ENCODE data around the gene FBXO41.

Gene FBXO41

DNA sequence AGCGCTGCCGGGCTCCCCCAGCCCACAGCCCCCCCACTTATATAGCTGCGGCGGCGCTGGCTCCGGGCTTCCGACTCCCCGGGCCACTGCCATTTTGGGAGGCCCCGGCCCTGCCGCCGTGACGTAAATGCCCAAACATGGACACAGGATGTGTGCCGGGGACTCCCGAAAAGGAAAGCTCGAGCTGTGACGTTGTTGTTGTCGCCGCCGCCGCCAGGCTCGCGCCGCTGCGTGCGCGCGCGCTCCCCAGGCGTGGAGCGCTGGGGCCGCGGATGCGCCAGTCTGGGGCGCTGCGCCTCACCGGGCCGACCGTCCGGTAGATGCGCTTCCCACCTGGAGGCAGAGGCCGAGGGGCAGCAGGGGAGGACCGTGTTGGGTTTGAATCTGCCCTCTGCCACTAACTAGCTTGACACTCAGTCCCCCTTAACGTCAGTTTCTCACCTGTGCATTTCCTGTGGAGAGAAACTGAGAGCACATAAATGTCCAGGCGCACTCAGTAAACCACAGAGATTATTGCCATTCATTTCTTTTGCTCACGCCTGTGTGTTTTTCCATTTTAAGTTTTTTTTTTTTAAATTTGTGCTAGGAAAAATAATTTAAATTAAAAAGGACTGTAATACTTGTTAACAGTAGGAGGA lies 9.4 kb upstream of the FBXO41 start, which contains the start of gene EGR4:
Gene EGR4, minus strand, starts transcription at position 15 of the 638 bp plus-strand sequence. CDS start 231 bp downstream, outside the sequence.
- TF ChIP-seq, protein P1, sequence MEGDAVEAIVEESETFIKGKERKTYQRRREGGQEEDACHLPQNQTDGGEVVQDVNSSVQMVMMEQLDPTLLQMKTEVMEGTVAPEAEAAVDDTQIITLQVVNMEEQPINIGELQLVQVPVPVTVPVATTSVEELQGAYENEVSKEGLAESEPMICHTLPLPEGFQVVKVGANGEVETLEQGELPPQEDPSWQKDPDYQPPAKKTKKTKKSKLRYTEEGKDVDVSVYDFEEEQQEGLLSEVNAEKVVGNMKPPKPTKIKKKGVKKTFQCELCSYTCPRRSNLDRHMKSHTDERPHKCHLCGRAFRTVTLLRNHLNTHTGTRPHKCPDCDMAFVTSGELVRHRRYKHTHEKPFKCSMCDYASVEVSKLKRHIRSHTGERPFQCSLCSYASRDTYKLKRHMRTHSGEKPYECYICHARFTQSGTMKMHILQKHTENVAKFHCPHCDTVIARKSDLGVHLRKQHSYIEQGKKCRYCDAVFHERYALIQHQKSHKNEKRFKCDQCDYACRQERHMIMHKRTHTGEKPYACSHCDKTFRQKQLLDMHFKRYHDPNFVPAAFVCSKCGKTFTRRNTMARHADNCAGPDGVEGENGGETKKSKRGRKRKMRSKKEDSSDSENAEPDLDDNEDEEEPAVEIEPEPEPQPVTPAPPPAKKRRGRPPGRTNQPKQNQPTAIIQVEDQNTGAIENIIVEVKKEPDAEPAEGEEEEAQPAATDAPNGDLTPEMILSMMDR (IDR thresholded peaks at IDR 0.05; ENCODE audit: low read depth, low read length), result no peak
- no peak for DNase-seq (ENCODE audit: extremely low read depth, low read depth)

DNA sequence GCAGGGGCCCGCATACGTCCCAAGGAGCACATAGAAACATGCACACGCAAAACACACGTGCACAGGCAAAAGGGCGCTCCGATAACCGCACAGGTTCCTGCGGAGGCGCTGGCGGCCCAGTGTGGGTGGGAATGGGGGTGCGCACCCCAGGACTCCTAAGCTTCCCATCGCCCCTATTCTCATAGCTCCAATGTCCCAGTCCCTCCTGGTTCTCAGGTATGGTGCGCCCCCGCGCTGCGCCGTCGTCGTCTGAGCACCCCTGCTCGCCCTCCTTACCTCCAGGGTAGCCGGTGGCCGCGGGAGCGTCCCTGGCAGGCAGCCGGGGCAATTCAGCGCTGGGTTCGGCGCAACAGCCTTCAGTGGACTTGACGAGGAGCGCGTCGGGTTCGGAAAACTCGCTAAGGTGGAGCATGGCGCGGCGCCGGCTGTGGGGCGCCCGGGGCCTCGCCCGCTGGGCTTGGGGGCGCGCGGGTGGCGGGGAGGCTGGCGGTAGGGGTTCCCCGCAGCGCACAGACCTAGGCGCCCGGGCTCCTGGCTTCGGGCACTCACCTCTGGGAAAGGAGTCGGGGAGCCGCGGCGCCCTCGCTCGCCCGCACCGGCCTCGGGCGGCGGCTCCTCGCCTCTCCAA lies 8.7 kb upstream of the FBXO41 start:
- no peak for DNase-seq (ENCODE audit: extremely low read depth, low read depth)
- TF ChIP-seq, protein P1 (IDR thresholded peaks at IDR 0.05; ENCODE audit: low read depth, low read length), result no peak

DNA sequence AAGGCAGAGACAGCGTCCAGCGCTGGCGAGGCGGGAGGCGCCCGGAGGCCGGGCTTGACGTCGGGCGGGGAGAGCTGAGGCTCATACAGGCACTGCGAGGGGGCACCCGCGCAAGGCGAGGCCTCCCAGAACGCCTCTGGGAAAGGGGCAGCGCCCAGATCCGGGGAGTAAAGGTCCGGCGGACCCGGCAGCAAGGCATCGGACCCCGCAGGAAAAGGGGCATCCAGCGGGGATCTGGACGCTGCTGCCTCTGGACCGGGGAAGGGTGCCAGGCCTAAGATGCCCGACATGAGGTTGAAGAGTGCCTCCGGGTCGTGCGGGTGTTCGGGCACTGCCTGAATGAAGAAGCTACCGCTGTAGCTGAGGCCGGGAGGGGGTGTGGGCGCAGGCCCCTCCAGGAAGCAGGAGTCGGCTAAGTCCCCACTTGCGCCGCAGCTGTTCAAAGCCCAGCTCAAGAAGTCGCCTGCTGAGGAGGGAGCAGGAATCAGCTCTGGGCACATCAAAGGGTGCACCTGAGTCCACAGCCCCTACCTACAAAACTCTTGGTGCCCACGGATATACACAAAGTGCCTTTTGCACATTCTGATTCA lies 8.1 kb upstream of the FBXO41 start:
- no peak for DNase-seq (ENCODE audit: extremely low read depth, low read depth)
- TF ChIP-seq, protein P1 (IDR thresholded peaks at IDR 0.05; ENCODE audit: low read depth, low read length), result no peak

DNA sequence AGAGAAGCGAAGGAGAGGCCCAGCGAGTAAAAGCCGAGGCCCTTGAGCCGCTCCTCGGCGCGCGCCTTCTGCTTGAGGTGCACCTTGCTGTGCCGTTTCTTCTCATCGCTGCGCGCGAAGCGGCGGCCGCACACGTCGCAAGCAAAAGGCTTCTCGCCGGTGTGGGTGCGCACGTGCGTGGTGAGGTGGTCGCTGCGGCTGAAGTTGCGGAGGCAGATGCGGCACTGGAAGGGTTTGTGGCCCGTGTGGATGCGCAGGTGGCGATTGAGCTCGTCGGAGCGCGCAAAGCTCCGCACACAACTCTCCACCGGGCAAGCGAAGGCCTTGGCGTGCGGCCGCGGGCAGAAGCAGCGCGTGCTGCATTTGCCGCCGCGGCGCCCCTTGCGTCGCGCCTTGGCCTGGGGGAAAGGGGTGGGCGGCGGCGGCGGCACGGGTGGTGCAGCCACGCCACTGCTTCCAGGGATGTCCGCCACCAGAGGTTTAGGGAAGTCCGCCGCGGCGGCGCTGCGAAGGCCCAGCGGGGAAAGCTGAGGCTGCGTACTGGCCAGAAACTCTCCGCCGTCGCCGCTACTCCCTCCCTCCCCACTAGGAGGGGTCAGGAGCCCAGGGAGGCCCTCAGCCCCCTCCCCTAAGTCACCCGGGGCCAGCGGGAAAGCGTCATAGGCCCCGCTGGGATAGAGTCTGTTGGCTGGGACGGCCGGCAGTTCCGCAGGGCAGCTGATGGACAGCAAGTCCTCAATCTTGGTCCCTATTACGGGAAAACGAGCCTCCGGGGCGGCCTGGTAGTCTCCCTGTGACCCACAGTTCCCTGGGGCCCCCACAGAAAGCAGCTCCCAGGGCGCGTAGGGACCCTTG lies 7.4 kb upstream of the FBXO41 start:
- TF ChIP-seq, protein P1 (IDR thresholded peaks at IDR 0.05; ENCODE audit: low read depth, low read length), result no peak
- no peak for DNase-seq (ENCODE audit: extremely low read depth, low read depth)

DNA sequence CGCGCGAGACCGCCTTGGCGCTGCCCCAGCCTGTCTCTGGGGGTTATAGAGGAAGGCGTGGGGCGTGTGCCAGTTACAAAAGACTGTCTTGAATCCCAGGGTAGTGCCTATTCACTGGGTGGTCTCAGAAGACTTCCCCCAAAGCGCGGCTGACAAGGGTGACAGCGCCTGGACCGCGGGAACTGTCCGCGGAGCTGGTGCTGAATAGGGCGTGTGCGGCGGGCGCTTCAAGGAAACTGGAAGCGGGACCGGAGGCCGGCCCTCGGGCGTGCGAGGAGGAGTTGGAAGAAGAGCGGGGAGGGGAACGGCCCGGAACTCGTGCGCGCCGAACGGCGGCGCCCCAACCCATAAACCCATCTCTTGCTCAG lies 6.8 kb upstream of the FBXO41 start:
- TF ChIP-seq, protein P1 (IDR thresholded peaks at IDR 0.05; ENCODE audit: low read depth, low read length), result no peak
- no peak for DNase-seq (ENCODE audit: extremely low read depth, low read depth)

DNA sequence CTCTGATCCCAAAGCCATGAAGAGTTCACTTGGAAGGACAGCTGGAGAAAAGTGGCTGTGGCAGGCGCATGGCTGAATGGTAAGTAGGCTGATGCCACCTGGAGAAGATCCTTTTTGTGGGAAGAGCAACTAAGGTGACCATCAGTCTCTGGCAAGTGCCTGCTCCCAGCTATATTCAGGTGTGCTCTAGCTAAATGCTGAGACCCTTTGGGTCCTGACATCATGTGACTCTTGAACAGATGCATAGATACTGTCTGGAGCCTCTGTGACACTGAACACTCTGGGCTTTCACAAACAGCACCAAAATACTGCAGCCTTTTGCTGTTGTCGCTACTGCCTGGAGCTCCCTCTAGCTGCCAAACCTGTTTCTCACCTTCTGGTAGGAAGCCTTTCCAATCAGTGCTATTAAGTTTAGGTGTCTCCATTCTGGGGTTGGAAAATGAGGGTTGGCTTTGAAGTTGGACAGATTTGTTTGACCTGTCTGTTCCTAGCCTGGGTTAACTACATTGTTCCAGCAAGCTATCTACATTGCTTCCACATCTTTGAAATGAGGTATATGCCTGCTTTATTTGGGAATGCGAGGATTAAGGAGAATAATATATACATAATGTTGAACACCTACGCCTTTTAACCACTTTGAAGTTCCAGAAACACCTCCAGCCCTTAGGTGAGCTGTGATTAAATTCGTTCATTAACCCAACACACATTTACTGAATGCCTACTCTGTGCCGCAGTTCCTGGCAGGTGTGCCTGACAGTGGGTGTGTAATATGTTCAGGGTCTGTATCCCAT lies 6.0 kb upstream of the FBXO41 start:
- DNase-seq (ENCODE audit: extremely low read depth, low read depth), result no peak
- TF ChIP-seq, protein P1 (IDR thresholded peaks at IDR 0.05; ENCODE audit: low read depth, low read length), result peak; percentile 50

Data from AG09319 (cell line).